NT2/D1 (cell line): ENCODE results near the gene CYP2C19.

Experiments used
- YY1 ChIP-seq: IDR thresholded peaks from 2 replicates; pipeline ENCODE4 v1.6.1; 2011; ENCODE audit not compliant: insufficient read length, insufficient read depth
- ZNF274 ChIP-seq: IDR thresholded peaks from 2 replicates; pipeline ENCODE4 v1.6.1; 2011; ENCODE audit warnings: mild to moderate bottlenecking, low read depth, low read length

- no peak for TF ChIP-seq YY1
- no peak for TF ChIP-seq ZNF274
Measured at GRCh38 chr10:94889123-94889522, 126.6 kb downstream of the CYP2C19 start.
